GM23338 (cell line): ENCODE data around the gene LARGE1.

Source experiments
- CTCF ChIP-seq, 2 experiments: fragments of 200-600 bp in 1 of 2; sonication (generic) in 1 of 2; conservative IDR thresholded peaks; 2 replicates each; pipeline versions ENCODE4 v1.5.1 to v1.6.1; 2016 to 2017; ENCODE audit warnings: antibody characterized with exemption in 2 of 2, low read depth in 2 of 2, mild to moderate bottlenecking in 2 of 2, moderate library complexity in 1 of 2
- ETS1 ChIP-seq: IDR thresholded peaks from 2 replicates; pipeline ENCODE4 v1.6.1; 2016; ENCODE audit warnings: antibody characterized with exemption
- EZH2phosphoT487 ChIP-seq: fragments of 200-600 bp; sonication (generic); IDR thresholded peaks from one replicate; pipeline ENCODE4 v1.8.1; 2018; ENCODE audit warnings: antibody characterized with exemption; ENCODE audit not compliant: unreplicated experiment
- POLR2AphosphoS5 ChIP-seq: IDR thresholded peaks from 2 replicates; pipeline ENCODE4 v1.6.1; 2016; ENCODE audit warnings: antibody characterized with exemption, low read depth

GRCh38 chr22:33353502-33353901, 566.8 kb downstream of the LARGE1 start:
- TF ChIP-seq POLR2AphosphoS5: no peak
- no peak for TF ChIP-seq CTCF (conservative IDR thresholded peaks at IDR 0.05; ENCODE audit: low read depth in 2 of 2)
- no peak for TF ChIP-seq EZH2phosphoT487
- no peak for TF ChIP-seq ETS1
